ENCODE data around the gene C2.
"Not testable (repeated sequence)": the region's sequence is repeated elsewhere in the genome, so short reads cannot be mapped to it uniquely, and the experiment has no call there.

C2 gene

GRCh38 chr6:31978831-31979230 lies 51.3 kb downstream of the C2 start:
- DNase-seq (ENCODE audit: low read depth in 2 of 2) = no peak

- no peak for DNase-seq (ENCODE audit: low read depth in 2 of 2)
Measured at GRCh38 chr6:31979238-31979898, 51.9 kb downstream of the C2 start.

GRCh38 chr6:31980195-31980876 lies 52.8 kb downstream of the C2 start:
- DNase-seq (ENCODE audit: low read depth in 2 of 2) = not testable (repeated sequence)

GRCh38 chr6:31980998-31981397 lies 53.5 kb downstream of the C2 start:
- DNase-seq (ENCODE audit: low read depth in 2 of 2) = not testable (repeated sequence)

GRCh38 chr6:31981744-31982143 lies 54.2 kb downstream of the C2 start, which contains the start of gene C4A:
Gene C4A (plus strand): TSS chr6:31982057. CDS start chr6:31982108, 51 bp downstream.
- DNase-seq (ENCODE audit: low read depth in 2 of 2) = not testable (repeated sequence)

- DNase-seq (ENCODE audit: low read depth in 2 of 2) = not testable (repeated sequence)
Measured at GRCh38 chr6:31989363-31989762, 61.8 kb downstream of the C2 start.

- DNase-seq (ENCODE audit: low read depth in 2 of 2) = not testable (repeated sequence)
Measured at GRCh38 chr6:31994421-31994820, 66.9 kb downstream of the C2 start.
